A172 (cell line): ENCODE measurements around the gene ERP27. TPM values are rescaled to one million over a fixed set of nuclear protein-coding genes. Genes with fewer than 3 reads are reported as not detected.

ENCODE experiments used
- DNase-seq: peaks from one replicate; pipeline ENCODE4 v3.0.0-alpha.2; 2015; ENCODE audit warnings: low spot score
- total RNA-seq: library from RNA; depleted of rRNA; stranded (reverse); fragments of >200 nt; shearing (Covaris generic); gene quantifications from 2 replicates; pipeline ENCODE4 v1.2.3, GENCODE V29; 2014; rRNA removed

ERP27 gene
- total RNA-seq, 1 experiment from 2014 or later = not detected

DNA sequence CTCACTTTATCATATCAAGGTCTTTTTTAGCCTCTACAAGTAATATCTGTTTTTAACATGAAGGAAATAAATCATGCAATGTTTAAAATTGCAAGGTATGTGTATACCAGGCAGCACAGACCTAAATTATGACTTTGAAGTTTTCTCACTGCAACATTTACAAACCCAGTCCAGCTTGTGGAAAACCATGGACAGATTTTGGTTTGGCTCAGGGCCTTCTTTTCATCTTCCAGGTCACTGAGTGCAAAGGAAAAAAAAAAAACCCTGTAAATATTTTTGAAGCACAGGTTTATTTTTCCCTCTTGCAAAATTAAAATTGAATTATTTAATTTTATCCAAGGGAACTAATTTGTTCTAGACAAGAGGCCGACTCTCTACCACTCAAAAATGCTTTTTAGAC, 66.5 kb downstream of the ERP27 start:
- DNase-seq = no peak

DNA sequence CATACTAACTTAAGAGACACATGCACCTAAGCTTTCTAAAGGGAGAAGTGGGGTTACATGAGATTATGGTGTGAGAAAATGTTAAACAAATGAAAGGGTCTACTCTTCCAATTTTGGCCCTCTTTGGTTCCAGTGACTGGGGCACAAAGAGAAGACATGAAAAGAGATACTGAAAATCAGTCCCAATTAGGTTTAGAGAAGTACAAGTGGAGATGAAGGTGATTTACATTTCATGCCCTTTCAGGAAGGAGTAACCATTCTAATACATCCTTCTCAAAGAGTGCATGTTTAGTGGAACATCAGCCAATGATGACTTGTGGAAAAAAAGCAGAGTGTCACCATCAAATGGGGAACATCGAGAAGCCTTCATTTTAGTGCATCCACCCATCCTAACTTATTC, 67.1 kb downstream of the ERP27 start:
- no peak for DNase-seq

DNA sequence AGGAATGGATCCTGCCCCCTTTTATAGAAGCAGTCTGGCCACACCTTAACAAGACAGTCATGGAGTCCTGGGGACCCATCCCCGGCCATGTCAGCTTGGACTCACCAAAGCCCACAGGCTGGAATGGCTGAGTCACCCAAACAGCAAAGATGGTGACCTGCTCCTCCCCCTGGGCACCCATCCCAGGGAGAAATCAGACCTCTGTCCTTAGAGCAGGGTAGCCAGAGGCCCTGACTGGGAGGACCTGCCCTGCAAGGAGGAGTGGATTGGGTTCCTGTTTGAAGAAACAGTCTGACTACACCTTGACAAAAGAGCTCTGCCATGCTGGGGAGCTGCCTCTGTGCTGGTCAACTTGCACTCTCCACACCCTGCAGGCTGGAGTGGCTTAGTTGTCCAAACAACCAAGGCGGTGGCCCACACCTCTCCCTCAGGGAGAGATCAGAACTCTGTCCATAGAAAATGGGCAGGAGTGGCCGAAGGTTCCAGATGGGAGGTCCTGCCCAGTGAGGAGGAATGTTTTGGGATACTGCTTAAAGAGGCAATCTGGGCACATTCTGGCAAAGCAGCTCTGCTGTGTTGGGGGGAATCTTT, 69.3 kb downstream of the ERP27 start:
- no peak for DNase-seq

Other genes with a start within 250 kb of the ERP27 start
- gene GUCY2C, start 241.9 kb downstream of the ERP27 start, total RNA-seq = not detected in 2 replicates
- 7.8 and 10.6 TPM in 2 replicates for gene WBP11, start 135.1 kb downstream of the ERP27 start, total RNA-seq
- 0.05 and 1.0 TPM in 2 replicates for gene C12orf60, start 134.9 kb downstream of the ERP27 start, total RNA-seq
- not detected in 2 replicates for gene SMCO3, start 124.4 kb downstream of the ERP27 start, total RNA-seq
- not detected in 2 replicates for gene ART4, start 95.0 kb downstream of the ERP27 start, total RNA-seq
- 0.09 TPM in 1 of 2 replicates, not detected in the other for gene MGP, start 52.7 kb downstream of the ERP27 start, total RNA-seq
- 2.7 and 11.1 TPM in 2 replicates for gene ARHGDIB, start 23.1 kb upstream of the ERP27 start, total RNA-seq
- not detected in 2 replicates for gene PDE6H, start 34.5 kb upstream of the ERP27 start, total RNA-seq